Measurements from ENCODE around the gene SNTG2. TPM values are rescaled to one million over a fixed set of nuclear protein-coding genes. Genes with fewer than 3 reads are reported as not detected.

The SNTG2 gene
- total and polyA plus RNA-seq, 2 donors (not counting 3 experiments of a cell fraction or from before 2014, with no cell fraction given) = not detected

DNA sequence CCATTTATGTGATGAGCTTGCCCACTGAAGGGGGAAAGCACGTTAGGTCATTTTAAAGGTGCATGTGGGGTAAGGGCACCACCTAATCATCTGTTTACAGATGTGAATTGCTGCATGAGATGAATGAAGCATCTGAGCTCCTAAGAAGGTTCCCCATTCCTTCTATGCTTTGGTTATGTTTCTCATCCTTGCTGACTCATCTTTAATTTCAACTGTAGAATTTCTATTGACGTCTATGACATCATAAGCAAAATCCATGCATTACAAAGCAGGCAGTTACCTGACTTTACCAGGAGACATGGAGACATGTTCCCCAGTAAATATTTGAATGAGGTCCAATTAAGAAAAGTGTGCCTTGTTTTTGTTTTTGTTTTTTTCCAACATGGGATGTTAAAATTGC is 2.8 kb downstream of the SNTG2 start:
- H3K79me2 ChIP-seq (ENCODE audit: control insufficient read depth, insufficient read depth, low read length) = no peaks in the 10 kb centered on the region
- no TSS peak for BruUV-seq (replicated peaks)
- no peak for DNase-seq (ENCODE audit: low read depth, low spot score)
- no peaks in the 10 kb centered on the region for H3K9me3 ChIP-seq (replicated peaks; ENCODE audit: control insufficient read depth, insufficient read depth, low read length)
- H3K27ac ChIP-seq (ENCODE audit: insufficient read depth, low read depth, low read length) = no peak overlapping the region
- no peaks in the 10 kb centered on the region for H3K4me1 ChIP-seq (ENCODE audit: control insufficient read depth, extremely low read depth, insufficient read depth, low read length)
- POLR2A ChIA-PET = no interaction called here
- H2AFZ ChIP-seq (ENCODE audit: low read depth, low read length) = no peak overlapping the region
- H3K4me3 ChIP-seq (replicated peaks in 1 of 3; ENCODE audit: insufficient read depth in 1 of 3, low read depth in 1 of 3, low read length in 3 of 3) = no peak overlapping the region
- no peaks in the 10 kb centered on the region for H4K20me1 ChIP-seq (replicated peaks; ENCODE audit: control insufficient read depth, extremely low read depth, insufficient read depth, low read length)
- intact Hi-C loops (cut with micrococcal nuclease) (loop anchor here (10.0 kb wide), 1 partner anchor 601 kb away; no protein-coding TSS in a partner anchor), dilution Hi-C loops (cut with MboI; ENCODE audit: extremely low pct_ligation_motif_present, low sequenced_read_pairs) (no loop called here)
- TF ChIP-seq GATA2 (IDR thresholded peaks at IDR 0.05; ENCODE audit: insufficient read depth, insufficient read length, low read depth, low read length) (no peak), POLR2A (IDR thresholded peaks at IDR 0.05; ENCODE audit: low read depth, low read length) (no peak), FOS (IDR thresholded peaks at IDR 0.05; ENCODE audit: borderline replicate concordance, insufficient read depth, low read length) (no peak), JUN (IDR thresholded peaks at IDR 0.05; ENCODE audit: borderline replicate concordance, insufficient read depth, insufficient read length, low read depth) (no peak), EZH2 (IDR thresholded peaks at IDR 0.05; ENCODE audit: borderline replicate concordance, low read depth, low read length, severe bottlenecking) (no peak)
- TF ChIP-seq, protein P1, sequence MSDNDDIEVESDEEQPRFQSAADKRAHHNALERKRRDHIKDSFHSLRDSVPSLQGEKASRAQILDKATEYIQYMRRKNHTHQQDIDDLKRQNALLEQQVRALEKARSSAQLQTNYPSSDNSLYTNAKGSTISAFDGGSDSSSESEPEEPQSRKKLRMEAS (IDR thresholded peaks at IDR 0.05; ENCODE audit: insufficient read depth, insufficient read length) = no peak
- TF ChIP-seq, protein P2, sequence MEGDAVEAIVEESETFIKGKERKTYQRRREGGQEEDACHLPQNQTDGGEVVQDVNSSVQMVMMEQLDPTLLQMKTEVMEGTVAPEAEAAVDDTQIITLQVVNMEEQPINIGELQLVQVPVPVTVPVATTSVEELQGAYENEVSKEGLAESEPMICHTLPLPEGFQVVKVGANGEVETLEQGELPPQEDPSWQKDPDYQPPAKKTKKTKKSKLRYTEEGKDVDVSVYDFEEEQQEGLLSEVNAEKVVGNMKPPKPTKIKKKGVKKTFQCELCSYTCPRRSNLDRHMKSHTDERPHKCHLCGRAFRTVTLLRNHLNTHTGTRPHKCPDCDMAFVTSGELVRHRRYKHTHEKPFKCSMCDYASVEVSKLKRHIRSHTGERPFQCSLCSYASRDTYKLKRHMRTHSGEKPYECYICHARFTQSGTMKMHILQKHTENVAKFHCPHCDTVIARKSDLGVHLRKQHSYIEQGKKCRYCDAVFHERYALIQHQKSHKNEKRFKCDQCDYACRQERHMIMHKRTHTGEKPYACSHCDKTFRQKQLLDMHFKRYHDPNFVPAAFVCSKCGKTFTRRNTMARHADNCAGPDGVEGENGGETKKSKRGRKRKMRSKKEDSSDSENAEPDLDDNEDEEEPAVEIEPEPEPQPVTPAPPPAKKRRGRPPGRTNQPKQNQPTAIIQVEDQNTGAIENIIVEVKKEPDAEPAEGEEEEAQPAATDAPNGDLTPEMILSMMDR (IDR thresholded peaks at IDR 0.05; ENCODE audit: extremely low read depth in 1 of 2, insufficient read depth in 1 of 2, low read depth in 1 of 2, low read length in 2 of 2) = no peak
- no peak overlapping the region for H3K4me2 ChIP-seq (ENCODE audit: insufficient read depth, low read length)
- H3K36me3 ChIP-seq (ENCODE audit: control insufficient read depth in 2 of 2, extremely low read depth in 1 of 2, insufficient read depth in 2 of 2, low read length in 2 of 2) = no peaks in the 10 kb centered on the region
- H3K9me1 ChIP-seq (replicated peaks; ENCODE audit: control insufficient read depth, extremely low read depth, insufficient read depth, low read length) = no peaks in the 10 kb centered on the region
- FAIRE-seq = no peak
- no peak overlapping the region for H3K9ac ChIP-seq (replicated peaks; ENCODE audit: extremely low read depth, insufficient read depth, low read length)
- peaks cover 0 to 3% of the 10 kb centered on the region in 2 experiments for H3K27me3 ChIP-seq (ENCODE audit: control insufficient read depth in 2 of 2, insufficient read depth in 2 of 2, low read length in 2 of 2)
- CTCF ChIA-PET = no interaction called here
